Forelimb muscle (tissue), 1 donor: ENCODE measurements around the gene TEPSIN. TPM values are rescaled to one million over a fixed set of nuclear protein-coding genes. Genes with fewer than 3 reads are reported as not detected.
"Not testable (repeated sequence)": the region's sequence is repeated elsewhere in the genome, so short reads cannot be mapped to it uniquely, and the experiment has no call there.

ENCODE experiments used
- DNase-seq: peaks from one replicate; pipeline ENCODE4 v3.0.0-alpha.2; 2013; ENCODE audit warnings: low read depth
- polyA plus RNA-seq: library from polyadenylated mRNA; unstranded; fragments of 120-200 nt; gene quantifications from one replicate; pipeline ENCODE4 v1.2.1, GENCODE V29; 2013; ENCODE audit not compliant: insufficient read length

The TEPSIN gene
- polyA plus RNA-seq, 1 donor, result 15.5 TPM

DNA sequence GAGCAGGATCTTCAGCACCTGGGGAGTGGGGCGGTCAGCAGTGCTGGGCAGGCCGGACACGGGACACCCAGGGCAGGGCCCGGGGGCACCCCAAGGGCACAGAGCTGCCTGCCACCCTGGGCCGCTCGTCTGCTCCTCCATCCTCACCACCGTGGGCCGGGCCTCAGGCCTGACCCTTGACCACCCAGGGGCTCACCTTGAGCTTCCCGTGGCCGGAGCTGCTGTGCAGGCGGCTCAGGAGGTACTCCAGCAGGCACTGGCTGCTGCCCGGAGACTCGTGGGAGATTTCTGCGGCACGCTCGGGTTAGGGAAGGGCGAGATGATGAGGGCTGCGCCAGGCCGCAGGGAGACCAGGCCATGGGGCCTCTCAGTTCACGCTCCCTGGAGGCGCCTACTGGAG lies 2.1 kb downstream of the TEPSIN start:
- no peak for DNase-seq

- DNase-seq, result no peak
Measured at GRCh38 chr17:81235822-81236740, 2.8 kb downstream of the TEPSIN start.

DNA sequence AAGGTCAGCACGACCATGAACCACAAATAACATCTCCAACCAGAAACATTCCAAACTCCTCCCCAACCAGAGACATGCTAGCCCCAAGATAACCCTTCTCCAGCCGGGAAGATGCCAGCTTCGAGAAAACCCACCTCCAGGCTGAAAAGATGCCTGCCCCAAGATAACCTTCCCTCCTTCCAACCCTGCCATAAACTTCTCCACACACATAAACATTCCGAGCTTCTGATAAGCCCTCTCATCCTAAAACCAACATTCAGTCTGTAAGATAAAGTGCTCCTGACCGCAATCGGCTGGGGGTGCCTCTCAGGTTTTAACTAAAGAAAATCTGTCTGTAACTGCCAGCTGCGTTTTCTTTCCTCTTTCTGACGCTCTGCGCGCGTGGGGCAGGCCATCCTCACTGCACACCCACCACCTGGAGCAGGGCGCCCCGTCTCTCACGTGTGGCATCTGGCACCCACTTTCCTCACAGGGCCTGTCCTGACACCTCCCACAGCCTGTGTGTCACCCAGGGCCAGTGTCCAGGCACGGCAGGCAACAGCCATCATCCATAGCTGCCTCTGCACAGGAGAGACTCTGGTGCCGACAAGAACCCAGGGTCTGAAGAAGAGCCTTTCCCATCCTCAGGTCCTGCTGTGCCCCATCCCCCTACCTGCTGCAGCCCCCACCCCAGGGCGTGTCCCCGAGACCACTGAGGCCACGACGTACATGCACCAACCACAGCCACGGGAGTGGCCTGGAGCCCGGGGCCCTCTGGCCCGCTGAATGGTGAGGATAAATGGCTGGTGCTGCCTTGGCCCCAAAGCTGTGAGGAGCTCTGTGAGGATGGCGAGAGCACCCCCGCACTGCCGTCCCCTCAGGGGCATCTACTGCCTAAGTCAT lies 3.7 kb downstream of the TEPSIN start:
- no peak for DNase-seq

GRCh38 chr17:81234506-81234855 lies 4.4 kb downstream of the TEPSIN start:
- DNase-seq, result no peak

- no peak for DNase-seq
Measured at GRCh38 chr17:81233811-81234505, 4.9 kb downstream of the TEPSIN start.

GRCh38 chr17:81233316-81233715 lies 5.5 kb downstream of the TEPSIN start:
- DNase-seq, result no peak

DNA sequence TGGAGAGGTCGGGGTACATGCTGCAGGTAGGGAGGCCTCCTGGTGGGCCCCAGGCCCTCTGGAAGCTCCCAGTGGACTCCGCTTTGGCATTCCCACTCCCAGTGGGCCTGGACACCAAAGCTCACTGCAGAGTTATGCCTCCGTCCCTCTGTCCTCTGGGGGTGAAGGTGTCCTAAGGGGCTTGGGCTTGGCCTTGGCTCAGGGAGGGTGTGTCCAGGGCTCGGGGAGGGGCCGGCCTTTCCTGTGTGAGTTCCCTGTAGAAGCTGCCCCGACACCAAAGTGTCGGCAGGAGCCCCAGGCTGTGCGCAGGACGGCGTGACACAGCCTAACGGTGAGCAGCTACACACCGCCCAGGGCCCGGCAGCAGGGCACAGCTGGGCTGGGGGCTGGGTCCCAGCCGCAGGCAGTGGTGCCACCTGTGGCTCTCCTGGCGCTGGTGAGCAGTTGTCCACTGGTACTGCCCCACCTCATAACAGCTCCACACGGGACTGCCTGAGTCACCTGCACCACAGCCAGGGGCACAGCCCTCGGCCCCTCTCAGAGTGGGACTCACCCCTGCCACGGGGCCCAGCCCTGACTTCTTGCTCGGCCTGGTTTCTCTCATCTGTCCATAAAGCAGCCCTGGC lies 6.1 kb downstream of the TEPSIN start:
- no peak for DNase-seq

DNA sequence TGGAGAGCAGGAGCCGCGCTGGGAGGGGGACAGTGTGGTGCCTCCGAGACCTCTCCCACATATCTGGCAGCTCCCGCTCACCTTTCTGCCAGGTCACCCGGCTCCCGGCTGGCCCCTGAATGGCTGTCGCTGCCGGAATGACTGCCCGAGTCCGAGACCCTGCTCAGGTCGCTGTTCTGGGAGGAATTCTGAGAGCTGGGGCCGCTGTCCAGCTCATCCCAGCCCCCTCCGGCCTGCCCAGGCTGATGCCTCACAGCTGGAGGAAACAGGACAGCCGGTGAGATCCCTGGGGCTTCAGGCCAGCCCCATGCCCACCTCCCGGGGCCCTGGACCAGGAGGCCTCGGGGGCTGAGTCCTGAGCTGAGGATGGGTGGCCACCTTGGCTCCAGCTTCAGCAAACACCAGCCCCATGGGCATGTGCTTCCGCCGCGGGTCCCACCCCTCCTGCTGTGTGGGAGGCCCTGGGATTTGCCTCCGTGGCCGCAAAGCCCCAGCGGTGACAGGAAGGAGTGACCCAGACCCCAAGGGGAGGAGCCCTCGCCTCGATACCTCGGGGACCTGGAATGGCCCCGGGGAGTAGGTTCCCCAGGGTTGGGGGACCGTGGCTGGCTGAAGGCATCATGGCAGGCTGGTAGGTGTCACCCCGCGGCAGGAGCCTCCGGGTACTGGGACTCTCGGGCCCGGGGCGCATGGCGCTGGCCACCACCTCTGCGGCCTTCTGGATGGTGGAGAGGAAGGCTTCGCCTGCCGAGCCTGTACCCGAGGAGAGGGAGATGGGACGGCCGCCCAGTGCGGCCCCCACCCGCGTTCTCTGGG lies 6.9 kb downstream of the TEPSIN start:
- DNase-seq, result no peak

DNA sequence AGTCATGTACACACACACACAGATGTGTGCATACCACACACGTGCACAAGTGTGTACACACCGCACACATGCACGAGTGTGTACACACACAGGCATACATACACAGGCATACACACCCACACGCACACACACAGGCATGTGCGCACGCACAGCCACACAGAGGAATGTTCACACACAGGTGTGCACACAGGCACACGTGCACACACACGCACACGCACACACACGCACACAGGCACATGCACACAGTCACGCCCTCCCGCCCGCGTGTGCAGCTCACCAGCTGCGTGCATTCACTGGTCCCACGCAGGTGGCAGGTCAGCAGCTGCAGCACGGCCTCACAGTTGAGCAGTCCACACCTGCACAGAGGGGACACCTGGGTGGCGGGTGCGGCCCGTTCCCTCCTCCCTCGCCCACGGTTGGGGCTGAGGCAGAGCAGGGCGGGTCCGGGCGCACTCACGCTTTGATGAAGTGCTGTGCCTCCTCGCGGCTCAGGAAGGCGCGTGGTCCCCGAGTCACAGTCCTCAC lies 7.7 kb downstream of the TEPSIN start:
- no peak for DNase-seq

DNA sequence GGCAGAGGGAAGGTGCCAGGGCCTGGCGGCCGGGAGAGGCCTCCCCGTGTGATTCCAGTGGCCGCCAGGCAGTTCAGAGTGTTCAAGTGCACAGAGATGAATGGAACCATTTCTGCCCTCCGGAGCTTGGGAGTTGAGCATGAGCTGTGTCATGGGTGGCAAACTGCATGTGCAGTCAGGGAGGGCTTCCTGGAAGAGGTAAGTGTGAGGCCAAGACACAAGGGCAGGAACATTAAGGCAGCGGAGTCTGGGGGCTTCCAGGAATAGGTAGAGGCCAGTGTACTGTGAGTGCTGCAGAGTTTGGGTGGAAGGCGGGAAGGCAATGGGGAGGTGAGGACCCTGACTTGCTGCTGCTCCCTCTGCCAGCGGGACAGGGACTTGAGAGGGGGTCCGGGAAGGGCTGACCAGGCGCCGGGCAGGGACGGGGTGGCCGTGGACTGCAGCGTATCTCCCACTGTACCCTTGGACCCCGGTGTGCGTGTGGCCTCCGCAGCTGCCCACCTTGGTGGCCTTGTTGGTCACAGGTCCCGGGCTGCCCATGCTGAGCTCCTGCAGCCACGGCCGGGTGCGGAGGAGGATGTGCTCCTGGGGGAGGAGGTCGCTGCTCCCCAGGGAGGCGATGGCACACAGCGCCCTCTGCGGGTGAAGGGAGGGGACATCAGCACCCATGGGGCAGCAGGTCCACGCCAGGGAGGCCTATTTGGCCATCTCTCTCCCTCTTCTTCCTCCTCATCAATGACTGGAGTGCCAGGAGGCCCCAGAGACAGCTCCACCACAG lies 8.6 kb downstream of the TEPSIN start:
- no peak for DNase-seq

DNA sequence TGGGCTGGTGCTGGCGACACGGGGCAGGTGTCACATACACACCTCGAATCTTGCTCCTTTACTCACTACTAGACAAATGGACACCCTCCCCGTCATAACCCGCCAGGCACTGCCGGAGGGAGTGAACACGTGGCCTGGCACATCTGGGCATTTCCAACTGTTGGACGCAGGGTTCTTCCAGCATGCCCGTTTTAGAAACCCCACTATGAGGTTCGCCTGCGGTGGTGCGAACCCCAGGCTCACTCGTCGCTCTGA lies 9.3 kb downstream of the TEPSIN start:
- DNase-seq, result no peak

- DNase-seq, result no peak
Measured at GRCh38 chr17:81228834-81229665, 9.8 kb downstream of the TEPSIN start.

DNA sequence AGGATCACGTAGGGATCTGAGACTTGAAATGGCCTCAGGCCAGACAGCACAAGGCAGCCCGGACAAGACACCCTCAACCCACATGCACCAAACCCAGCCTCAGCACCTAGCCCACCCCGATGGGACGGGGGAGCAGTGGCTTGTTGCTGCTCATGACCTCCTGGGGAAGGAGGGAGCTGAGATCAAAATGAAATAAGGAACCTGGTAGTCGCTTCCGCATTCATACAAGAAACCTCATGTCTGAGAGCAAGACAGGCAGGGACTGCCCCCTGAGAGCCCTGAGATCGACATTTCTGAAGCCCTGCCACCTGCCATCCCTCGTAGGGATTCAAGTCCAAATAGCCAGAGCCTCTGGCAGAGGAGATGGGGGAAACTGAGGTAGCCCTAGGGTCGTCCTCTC lies 10.4 kb downstream of the TEPSIN start:
- DNase-seq, result no peak

- not testable (repeated sequence) for DNase-seq
Measured at GRCh38 chr17:81227630-81228029, 11.2 kb downstream of the TEPSIN start.

DNA sequence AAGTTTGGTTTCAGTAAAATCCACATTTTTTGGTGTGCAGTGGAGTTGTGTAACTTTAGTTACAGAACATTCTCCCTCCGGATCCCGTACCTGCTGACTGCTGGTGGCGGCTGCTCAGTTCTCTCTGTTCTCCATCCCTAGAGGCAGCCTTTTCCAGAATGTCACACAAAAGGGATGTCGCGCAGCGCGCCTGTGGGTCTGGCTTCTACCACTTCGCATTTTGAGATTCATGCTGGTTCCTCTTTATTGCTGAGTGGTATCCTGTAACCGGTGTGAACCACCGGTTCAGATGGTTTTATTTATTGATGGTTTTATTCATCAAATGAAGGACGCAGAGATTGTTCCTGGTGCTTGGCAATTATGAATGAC lies 15.1 kb downstream of the TEPSIN start:
- no peak for DNase-seq

DNA sequence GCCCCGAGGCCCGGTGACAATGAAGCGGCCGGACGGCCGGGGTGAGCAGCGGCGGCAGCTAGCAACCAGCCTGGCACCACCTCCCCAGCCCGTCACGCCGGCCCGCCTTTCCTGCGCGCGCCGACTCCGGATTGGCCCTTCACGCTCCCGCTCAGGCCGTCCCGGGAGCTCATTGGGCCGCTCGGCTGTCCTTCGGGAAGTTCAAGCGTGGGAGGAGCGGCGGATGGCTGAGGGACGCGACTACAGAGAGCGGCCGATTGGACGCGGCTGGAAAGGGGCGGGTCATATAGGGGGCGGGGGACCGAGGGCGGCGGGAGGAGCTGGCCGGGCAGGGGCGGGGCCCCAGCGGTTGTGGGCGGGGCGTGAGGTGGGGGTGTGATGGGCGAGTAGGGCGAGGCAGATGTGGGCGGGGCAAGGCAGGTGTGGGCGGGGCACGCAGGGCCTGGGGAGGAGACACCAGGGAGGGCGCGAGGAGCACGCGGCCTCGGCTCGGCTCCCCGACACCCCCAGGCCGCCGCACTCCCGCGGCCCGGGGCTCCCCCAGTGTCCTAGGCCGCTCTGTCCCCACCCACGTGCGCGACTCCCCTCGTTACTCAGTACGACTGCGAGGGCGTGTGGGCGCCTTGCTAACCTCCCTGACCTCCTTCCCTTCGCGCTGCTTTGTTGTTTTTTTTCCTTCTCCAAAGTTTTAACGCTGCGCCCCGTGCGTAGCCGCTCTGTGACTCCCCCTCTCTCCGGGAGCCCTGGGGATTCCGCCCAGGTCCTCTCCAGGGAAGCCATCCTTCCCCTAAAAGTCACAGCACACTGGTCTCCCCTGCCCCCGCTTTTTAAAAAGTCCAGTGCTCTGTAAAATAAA lies 15.7 kb downstream of the TEPSIN start, which contains the start of gene CEP131:
Gene CEP131, minus strand, starts transcription at position 60 of the 856 bp plus-strand sequence. CDS start 2,909 bp downstream, outside the sequence.
- peak; percentile 84 for DNase-seq

DNA sequence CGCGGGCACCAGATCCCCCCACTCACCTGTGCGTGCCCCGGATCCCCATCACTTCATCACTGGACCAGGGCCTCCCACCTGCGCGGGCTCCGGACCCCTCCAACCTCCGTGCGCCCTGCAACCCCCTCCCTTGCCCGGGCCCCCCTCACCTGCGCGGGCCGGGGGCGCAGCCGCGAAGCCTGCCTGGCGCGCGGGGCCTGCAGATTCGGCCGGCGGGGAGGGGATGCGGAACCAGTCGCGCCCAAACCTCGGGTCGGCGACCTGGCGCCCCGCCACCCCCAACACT lies 16.3 kb downstream of the TEPSIN start:
- no peak for DNase-seq
